Measurements from ENCODE around the gene ZIM2.
"Not testable (repeated sequence)": the region's sequence is repeated elsewhere in the genome, so short reads cannot be mapped to it uniquely, and the experiment has no call there.

Gene ZIM2

GRCh38 chr19:56840451-56841192 lies at the start of gene ZIM2, which contains the start of gene PEG3:
Gene ZIM2 (minus strand): TSS chr19:56840726. CDS start chr19:56824277, 16,449 bp downstream.
Gene PEG3 (minus strand): TSS chr19:56840726. CDS start chr19:56824655, 16,071 bp downstream.
- DNase-seq = peak; percentile 93

- no peak for DNase-seq
Measured at GRCh38 chr19:56885173-56885985, 44.9 kb upstream of the ZIM2 start.

GRCh38 chr19:56884441-56884840 lies 43.9 kb upstream of the ZIM2 start:
- no peak for DNase-seq

GRCh38 chr19:56880592-56881190 lies 40.2 kb upstream of the ZIM2 start:
- no peak for DNase-seq

- DNase-seq = no peak
Measured at GRCh38 chr19:56877069-56877715, 36.7 kb upstream of the ZIM2 start.

GRCh38 chr19:56875717-56876116 lies 35.2 kb upstream of the ZIM2 start:
- no peak for DNase-seq

- DNase-seq = no peak
Measured at GRCh38 chr19:56874530-56874929, 34.0 kb upstream of the ZIM2 start.

- no peak for DNase-seq
Measured at GRCh38 chr19:56873493-56873892, 33.0 kb upstream of the ZIM2 start.

- DNase-seq = no peak
Measured at GRCh38 chr19:56869886-56870285, 29.4 kb upstream of the ZIM2 start.

GRCh38 chr19:56868446-56868845 lies 27.9 kb upstream of the ZIM2 start:
- DNase-seq = no peak

- no peak for DNase-seq
Measured at GRCh38 chr19:56866538-56866937, 26.0 kb upstream of the ZIM2 start.

GRCh38 chr19:56864443-56865125 lies 24.1 kb upstream of the ZIM2 start:
- no peak for DNase-seq

- no peak for DNase-seq
Measured at GRCh38 chr19:56862741-56863140, 22.2 kb upstream of the ZIM2 start.

GRCh38 chr19:56860409-56860808 lies 19.9 kb upstream of the ZIM2 start:
- not testable (repeated sequence) for DNase-seq

- DNase-seq = no peak
Measured at GRCh38 chr19:56858026-56858425, 17.5 kb upstream of the ZIM2 start.

- DNase-seq = no peak
Measured at GRCh38 chr19:56856822-56857221, 16.3 kb upstream of the ZIM2 start.

GRCh38 chr19:56852361-56852760 lies 11.8 kb upstream of the ZIM2 start:
- DNase-seq = not testable (repeated sequence)

GRCh38 chr19:56848166-56848565 lies 7.6 kb upstream of the ZIM2 start:
- DNase-seq = no peak

GRCh38 chr19:56842412-56842811 lies 1.9 kb upstream of the ZIM2 start:
- DNase-seq = no peak

- no peak for DNase-seq
Measured at GRCh38 chr19:56841193-56841543, 642 bp upstream of the ZIM2 start.

GRCh38 chr19:56839652-56840450 lies 675 bp downstream of the ZIM2 start:
- DNase-seq = peak; percentile 91
